SK-N-SH (cell line): ENCODE data around the gene RFK. TPM values are rescaled to one million over a fixed set of nuclear protein-coding genes. Genes with fewer than 3 reads are reported as not detected.

ENCODE experiments used
- CTCF ChIA-PET: fragments of 300-600, 350-600 bp; formaldehyde crosslinking; extraction: SDS; loops from one replicate; lab custom pipeline; 2021; lab: Yijun Ruan, JAX
- POLR2A ChIA-PET: fragments of 350-600 bp; sonication (Branson Sonifier 250); formaldehyde crosslinking; extraction: SDS; loops from one replicate; lab custom pipeline; 2020; ENCODE audit warnings: antibody characterized with exemption, inconsistent platforms; lab: Yijun Ruan, JAX
- DNase-seq: peaks from one replicate; pipeline ENCODE4 v3.0.0; 2012
- H2AFZ ChIP-seq: fragments of 200-600 bp; sonication (generic); 2 replicates; pipeline ENCODE4 v1.8.1; 2016; ENCODE audit warnings: antibody characterized with exemption, mild to moderate bottlenecking, low read depth
- H3F3A ChIP-seq: fragments of 200-600 bp; sonication (generic); replicated peaks from 2 replicates; pipeline ENCODE3; 2016; ENCODE audit warnings: antibody characterized with exemption, mild to moderate bottlenecking; ENCODE audit not compliant: insufficient read depth
- H3K27ac ChIP-seq, 2 experiments: fragments of 200-500 bp in 1 of 2; fragments of 200-600 bp in 1 of 2; sonication (Bioruptor generic) in 1 of 2; sonication (generic), shearing (Covaris generic) in 1 of 2; 2 replicates each; pipeline versions ENCODE4 v1.5.1 to v1.6.1; 2014 to 2016; ENCODE audit warnings: low read depth in 2 of 2, inconsistent platforms in 1 of 2, low read length in 1 of 2, mild to moderate bottlenecking in 1 of 2, mixed read lengths in 1 of 2
- H3K27me3 ChIP-seq: fragments of 200-600 bp; sonication (generic), shearing (Covaris generic); 2 replicates; pipeline ENCODE4 v1.6.1; 2016; ENCODE audit warnings: mixed run types; ENCODE audit not compliant: insufficient read depth
- H3K36me3 ChIP-seq, 2 experiments: fragments of 200-500 bp in 1 of 2; fragments of 200-600 bp in 1 of 2; sonication (Bioruptor generic) in 1 of 2; sonication (generic) in 1 of 2; replicated peaks in 1 of 2; 2 replicates each; pipeline versions ENCODE3 to v1.5.1; 2014 to 2016; ENCODE audit warnings: low read length in 1 of 2, mild to moderate bottlenecking in 1 of 2; ENCODE audit not compliant: insufficient read depth in 2 of 2, control insufficient read depth in 1 of 2
- H3K4me1 ChIP-seq, 2 experiments: fragments of 200-500 bp in 1 of 2; fragments of 200-600 bp in 1 of 2; sonication (Bioruptor generic) in 1 of 2; sonication (generic), shearing (Covaris generic) in 1 of 2; 2 replicates each; pipeline versions ENCODE4 v1.5.1 to v1.6.1; 2014 to 2016; ENCODE audit warnings: low read depth in 1 of 2, low read length in 1 of 2, mixed run types in 1 of 2; ENCODE audit not compliant: insufficient read depth in 2 of 2, control insufficient read depth in 1 of 2
- H3K4me2 ChIP-seq: fragments of 200-600 bp; sonication (generic), shearing (Covaris generic); 2 replicates; pipeline ENCODE4 v1.6.1; 2017; ENCODE audit warnings: mixed run types
- H3K4me3 ChIP-seq, 2 experiments: fragments of 200-500 bp in 1 of 2; fragments of 200-600 bp in 1 of 2; sonication (Bioruptor generic) in 1 of 2; sonication (generic), shearing (Covaris generic) in 1 of 2; 2 replicates each; pipeline versions ENCODE4 v1.5.1 to v1.8.1; 2014 to 2016; ENCODE audit warnings: low read depth in 2 of 2, inconsistent platforms in 1 of 2, low read length in 1 of 2, mild to moderate bottlenecking in 1 of 2, mixed read lengths in 1 of 2, moderate library complexity in 1 of 2
- H3K79me2 ChIP-seq: fragments of 200-600 bp; sonication (generic); 2 replicates; pipeline ENCODE4 v1.8.1; 2017; ENCODE audit warnings: mild to moderate bottlenecking; ENCODE audit not compliant: insufficient read depth
- H3K9ac ChIP-seq: fragments of 200-600 bp; sonication (generic); 2 replicates; pipeline ENCODE4 v1.6.1; 2017; ENCODE audit warnings: mixed run types
- H3K9me2 ChIP-seq: fragments of 200-600 bp; sonication (generic); 2 replicates; pipeline ENCODE4 v1.6.1; 2017; ENCODE audit warnings: mixed run types
- H3K9me3 ChIP-seq: fragments of 200-600 bp; sonication (generic); 2 replicates; pipeline ENCODE4 v1.6.1; 2017; ENCODE audit warnings: mixed run types, mild to moderate bottlenecking, moderate library complexity
- H4K20me1 ChIP-seq: fragments of 200-600 bp; sonication (generic); 2 replicates; pipeline ENCODE4 v1.6.1; 2017; ENCODE audit warnings: mild to moderate bottlenecking, mixed run types; ENCODE audit not compliant: insufficient read depth
- ELF1 ChIP-seq: IDR thresholded peaks from 2 replicates; pipeline ENCODE4 v1.4.0; 2012
- EP300 ChIP-seq, 2 experiments: IDR thresholded peaks; 2 replicates each; pipeline versions ENCODE4 v1.4.0 to v1.6.1; 2012; ENCODE audit warnings: borderline replicate concordance in 1 of 2, low read depth in 1 of 2, low read length in 1 of 2
- EZH2phosphoT487 ChIP-seq: fragments of 200-600 bp; sonication (generic); IDR thresholded peaks from 2 replicates; pipeline ENCODE4 v1.6.1; 2017; ENCODE audit warnings: low read depth, mixed run types, mild to moderate bottlenecking, antibody characterized with exemption, moderate library complexity, borderline replicate concordance
- FOXJ3 ChIP-seq: sonication (generic); formaldehyde crosslinking; IDR thresholded peaks from 2 replicates; pipeline ENCODE4 v1.5.1; 2020; ENCODE audit warnings: mild to moderate bottlenecking, missing genetic modification reagents
- FOXM1 ChIP-seq: IDR thresholded peaks from 2 replicates; pipeline ENCODE4 v1.4.0; 2012; ENCODE audit warnings: low read depth, mild to moderate bottlenecking
- GABPA ChIP-seq: IDR thresholded peaks from 2 replicates; pipeline ENCODE4 v1.4.0; 2012; ENCODE audit warnings: low read depth, mild to moderate bottlenecking
- GATA2 ChIP-seq: sonication (generic); formaldehyde crosslinking; IDR thresholded peaks from 2 replicates; pipeline ENCODE4 v1.5.0; 2020; ENCODE audit warnings: mild to moderate bottlenecking, missing genetic modification reagents
- JUND ChIP-seq: IDR thresholded peaks from 2 replicates; pipeline ENCODE4 v1.4.0; 2012
- MEF2A ChIP-seq: IDR thresholded peaks from 2 replicates; pipeline ENCODE4 v1.4.0; 2012; ENCODE audit warnings: low read depth, borderline replicate concordance
- NFIC ChIP-seq: IDR thresholded peaks from 2 replicates; pipeline ENCODE4 v1.4.0; 2012; ENCODE audit warnings: borderline replicate concordance
- NRF1 ChIP-seq: IDR thresholded peaks from 2 replicates; pipeline ENCODE4 v1.6.1; 2012; ENCODE audit warnings: low read depth, mild to moderate bottlenecking, low read length
- POLR2AphosphoS5 ChIP-seq: IDR thresholded peaks from 2 replicates; pipeline ENCODE4 v1.6.1; 2012; ENCODE audit warnings: low read depth, low read length
- RFX5 ChIP-seq: IDR thresholded peaks from 2 replicates; pipeline ENCODE4 v1.6.1; 2012; ENCODE audit warnings: mild to moderate bottlenecking, improper control_type of control experiment, low read length
- SMC3 ChIP-seq: IDR thresholded peaks from 2 replicates; pipeline ENCODE4 v1.6.1; 2012; ENCODE audit warnings: low read depth, low read length, improper control_type of control experiment
- TAF1 ChIP-seq: IDR thresholded peaks from 2 replicates; pipeline ENCODE4 v1.6.1; 2012; ENCODE audit warnings: low read depth, mild to moderate bottlenecking, low read length, moderate library complexity, borderline replicate concordance
- TEAD4 ChIP-seq: IDR thresholded peaks from 2 replicates; pipeline ENCODE4 v1.4.0; 2012; ENCODE audit warnings: mild to moderate bottlenecking, borderline replicate concordance; ENCODE audit not compliant: insufficient read depth
- WGBS: methylation state at CpG from one replicate; pipeline ENCODE4 v1.1.6; 2017; ENCODE audit warnings: low lambda C conversion rate; 5-methylcytosine and 5-hydroxymethylcytosine counted together
- polyA plus RNA-seq, 3 experiments: library from polyadenylated mRNA; depleted of rRNA; stranded (reverse); fragments of >200 nt; gene quantifications; 2 replicates each; pipeline ENCODE4 v1.2.3, GENCODE V29; 2012
- TF ChIP-seq, protein P1 (sequence below): IDR thresholded peaks from 2 replicates; pipeline ENCODE4 v1.4.0; 2012; ENCODE audit warnings: low read depth, borderline replicate concordance
- TF ChIP-seq, protein P2 (sequence below): fragments of 200-600 bp; sonication (generic); IDR thresholded peaks from 2 replicates; pipeline ENCODE4 v1.6.1; 2017; ENCODE audit warnings: antibody characterized with exemption, mild to moderate bottlenecking, moderate library complexity
- TF ChIP-seq, protein P3 (sequence below): IDR thresholded peaks from 2 replicates; pipeline ENCODE4; 2012
- TF ChIP-seq, protein P4 (sequence below): IDR thresholded peaks from 2 replicates; pipeline ENCODE4 v1.6.1; 2012; ENCODE audit warnings: mild to moderate bottlenecking, low read depth, low read length, moderate library complexity

RFK gene
- polyA plus RNA-seq, 1 of the 3 experiments (the other 2 are of a cell fraction), result 7.2 TPM

DNA sequence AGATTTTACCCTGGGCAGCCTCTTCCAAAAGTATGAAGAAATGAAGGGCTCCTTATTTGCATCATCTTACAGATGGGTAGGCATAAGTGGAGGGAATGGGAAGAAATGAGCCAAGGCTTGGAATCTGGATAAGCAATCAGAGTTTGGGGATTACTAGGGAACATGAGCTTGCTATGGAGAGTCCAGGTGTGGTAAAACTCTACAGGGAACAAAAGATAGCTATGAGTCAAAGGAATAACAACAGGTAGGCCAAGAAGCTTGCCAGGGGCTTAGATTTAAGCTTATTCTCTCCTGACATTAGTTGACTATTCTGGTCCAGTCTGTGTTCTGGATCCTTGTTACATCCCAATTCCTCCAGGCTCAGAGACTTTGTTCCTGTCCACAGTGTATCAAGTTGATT lies 16.4 kb downstream of the RFK start:
- no peak for TF ChIP-seq NFIC
- TF ChIP-seq RFX5, result no peak
- no peak for TF ChIP-seq TAF1
- no peak for TF ChIP-seq ELF1
- TF ChIP-seq JUND, result no peak
- no peak for TF ChIP-seq EP300 (IDR thresholded peaks at IDR 0.05; ENCODE audit: borderline replicate concordance in 1 of 2, low read depth in 1 of 2, low read length in 1 of 2)
- no peak for TF ChIP-seq FOXJ3 (CRISPR knock-in tag)
- TF ChIP-seq, protein P1, sequence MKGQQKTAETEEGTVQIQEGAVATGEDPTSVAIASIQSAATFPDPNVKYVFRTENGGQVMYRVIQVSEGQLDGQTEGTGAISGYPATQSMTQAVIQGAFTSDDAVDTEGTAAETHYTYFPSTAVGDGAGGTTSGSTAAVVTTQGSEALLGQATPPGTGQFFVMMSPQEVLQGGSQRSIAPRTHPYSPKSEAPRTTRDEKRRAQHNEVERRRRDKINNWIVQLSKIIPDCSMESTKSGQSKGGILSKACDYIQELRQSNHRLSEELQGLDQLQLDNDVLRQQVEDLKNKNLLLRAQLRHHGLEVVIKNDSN, result no peak
- TF ChIP-seq, protein P2, sequence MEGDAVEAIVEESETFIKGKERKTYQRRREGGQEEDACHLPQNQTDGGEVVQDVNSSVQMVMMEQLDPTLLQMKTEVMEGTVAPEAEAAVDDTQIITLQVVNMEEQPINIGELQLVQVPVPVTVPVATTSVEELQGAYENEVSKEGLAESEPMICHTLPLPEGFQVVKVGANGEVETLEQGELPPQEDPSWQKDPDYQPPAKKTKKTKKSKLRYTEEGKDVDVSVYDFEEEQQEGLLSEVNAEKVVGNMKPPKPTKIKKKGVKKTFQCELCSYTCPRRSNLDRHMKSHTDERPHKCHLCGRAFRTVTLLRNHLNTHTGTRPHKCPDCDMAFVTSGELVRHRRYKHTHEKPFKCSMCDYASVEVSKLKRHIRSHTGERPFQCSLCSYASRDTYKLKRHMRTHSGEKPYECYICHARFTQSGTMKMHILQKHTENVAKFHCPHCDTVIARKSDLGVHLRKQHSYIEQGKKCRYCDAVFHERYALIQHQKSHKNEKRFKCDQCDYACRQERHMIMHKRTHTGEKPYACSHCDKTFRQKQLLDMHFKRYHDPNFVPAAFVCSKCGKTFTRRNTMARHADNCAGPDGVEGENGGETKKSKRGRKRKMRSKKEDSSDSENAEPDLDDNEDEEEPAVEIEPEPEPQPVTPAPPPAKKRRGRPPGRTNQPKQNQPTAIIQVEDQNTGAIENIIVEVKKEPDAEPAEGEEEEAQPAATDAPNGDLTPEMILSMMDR, result no peak
- ChIA-PET CTCF (interaction anchor here (1.4 kb wide), 1 partner anchor 16 kb away, joined by 4 read pairs; the partner anchor contains the start of gene RFK), POLR2A (no interaction called here)
- H4K20me1 ChIP-seq, result no peaks in the 10 kb centered on the region
- H3K9me2 ChIP-seq, result no peaks in the 10 kb centered on the region
- no peaks in the 10 kb centered on the region for H3K79me2 ChIP-seq
- H3K36me3 ChIP-seq, result no peaks in the 10 kb centered on the region
- no peaks in the 10 kb centered on the region for H3K27me3 ChIP-seq
- H3K4me3 ChIP-seq, result no peak overlapping the region
- no peaks in the 10 kb centered on the region for H3F3A ChIP-seq
- no peaks in the 10 kb centered on the region for H3K9me3 ChIP-seq
- H2AFZ ChIP-seq, result no peak overlapping the region
- H3K27ac ChIP-seq, result no peak overlapping the region
- DNase-seq, result no peak
- no peak overlapping the region for H3K4me2 ChIP-seq
- H3K4me1 ChIP-seq, result peaks cover 0 to 2% of the 10 kb centered on the region in 2 experiments; a peak in 1 of 4 replicates
- H3K9ac ChIP-seq, result no peak overlapping the region

DNA sequence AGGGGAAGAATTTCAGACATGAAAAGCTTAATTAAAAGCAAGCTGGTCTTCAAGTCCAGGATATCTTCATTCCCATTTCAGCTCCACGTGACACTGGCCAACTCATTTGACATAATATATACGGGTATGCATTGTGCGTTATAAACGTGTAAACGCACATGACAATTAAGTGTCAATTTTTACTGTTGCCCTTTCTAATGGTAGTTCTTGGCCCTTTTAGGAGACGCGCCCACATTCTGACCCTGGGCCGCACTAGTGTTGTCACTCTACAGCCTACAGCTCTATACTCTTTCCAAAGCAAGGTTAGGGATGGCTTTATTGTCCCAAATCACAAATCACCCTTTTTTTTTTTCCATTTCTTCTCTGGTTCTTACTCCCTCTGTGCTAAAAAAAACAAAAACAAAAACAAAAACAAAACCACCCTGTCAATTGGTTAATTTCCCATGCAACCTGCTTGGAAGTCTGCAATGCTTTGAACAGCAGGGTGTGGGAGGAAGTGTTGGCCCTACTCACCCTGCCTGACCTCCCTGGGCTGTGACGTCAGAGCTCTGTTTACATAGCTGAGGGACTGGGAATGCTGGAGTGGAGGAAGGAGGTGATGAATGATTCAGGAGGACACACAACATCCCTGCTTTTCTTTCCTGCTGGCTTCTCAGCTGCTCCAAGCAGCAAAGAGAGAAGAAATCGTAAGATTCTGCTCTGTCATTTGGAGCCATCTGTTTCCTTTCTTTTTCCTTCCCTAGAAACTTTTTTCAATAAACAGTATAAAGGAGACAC lies 19.3 kb downstream of the RFK start:
- 70% methylated on average over 10 of the region's 10 CpGs for WGBS
- H3K27ac ChIP-seq, result no peak overlapping the region

More for the DNA sequence above, 19.3 kb downstream of the RFK start:
- Histone ChIP-seq H4K20me1 (no peaks in the 10 kb centered on the region), H2AFZ (0 out of 2 replicates have a peak overlapping the region, but pooled peaks have one; percentile 9), H3K4me3 (no peak overlapping the region), H3F3A (no peaks in the 10 kb centered on the region), H3K9me2 (no peaks in the 10 kb centered on the region), H3K4me1 (peaks cover 2 to 5% of the 10 kb centered on the region in 2 experiments; a peak in 1 of 4 replicates), H3K4me2 (no peak overlapping the region), H3K27me3 (no peaks in the 10 kb centered on the region), H3K79me2 (no peaks in the 10 kb centered on the region), H3K9me3 (no peaks in the 10 kb centered on the region), H3K36me3 (no peaks in the 10 kb centered on the region), H3K9ac (no peak overlapping the region)
- DNase-seq, result no peak
- CTCF ChIA-PET, result no interaction called here
- POLR2A ChIA-PET, result no interaction called here
- no peak for TF ChIP-seq FOXJ3 (CRISPR knock-in tag)
- no peak for TF ChIP-seq EZH2phosphoT487
- TF ChIP-seq TEAD4, result no peak
- TF ChIP-seq MEF2A, result no peak
- TF ChIP-seq EP300 (IDR thresholded peaks at IDR 0.05; ENCODE audit: borderline replicate concordance in 1 of 2, low read depth in 1 of 2, low read length in 1 of 2), result no peak
- TF ChIP-seq FOXM1, result no peak
- TF ChIP-seq, protein P3, sequence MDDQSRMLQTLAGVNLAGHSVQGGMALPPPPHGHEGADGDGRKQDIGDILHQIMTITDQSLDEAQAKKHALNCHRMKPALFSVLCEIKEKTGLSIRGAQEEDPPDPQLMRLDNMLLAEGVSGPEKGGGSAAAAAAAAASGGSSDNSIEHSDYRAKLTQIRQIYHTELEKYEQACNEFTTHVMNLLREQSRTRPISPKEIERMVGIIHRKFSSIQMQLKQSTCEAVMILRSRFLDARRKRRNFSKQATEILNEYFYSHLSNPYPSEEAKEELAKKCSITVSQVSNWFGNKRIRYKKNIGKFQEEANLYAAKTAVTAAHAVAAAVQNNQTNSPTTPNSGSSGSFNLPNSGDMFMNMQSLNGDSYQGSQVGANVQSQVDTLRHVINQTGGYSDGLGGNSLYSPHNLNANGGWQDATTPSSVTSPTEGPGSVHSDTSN, result no peak
- TF ChIP-seq GABPA, result no peak
- TF ChIP-seq JUND, result no peak
- no peak for TF ChIP-seq SMC3
- no peak for TF ChIP-seq RFX5
- TF ChIP-seq NFIC, result no peak
- no peak for TF ChIP-seq NRF1
- TF ChIP-seq, protein P4, sequence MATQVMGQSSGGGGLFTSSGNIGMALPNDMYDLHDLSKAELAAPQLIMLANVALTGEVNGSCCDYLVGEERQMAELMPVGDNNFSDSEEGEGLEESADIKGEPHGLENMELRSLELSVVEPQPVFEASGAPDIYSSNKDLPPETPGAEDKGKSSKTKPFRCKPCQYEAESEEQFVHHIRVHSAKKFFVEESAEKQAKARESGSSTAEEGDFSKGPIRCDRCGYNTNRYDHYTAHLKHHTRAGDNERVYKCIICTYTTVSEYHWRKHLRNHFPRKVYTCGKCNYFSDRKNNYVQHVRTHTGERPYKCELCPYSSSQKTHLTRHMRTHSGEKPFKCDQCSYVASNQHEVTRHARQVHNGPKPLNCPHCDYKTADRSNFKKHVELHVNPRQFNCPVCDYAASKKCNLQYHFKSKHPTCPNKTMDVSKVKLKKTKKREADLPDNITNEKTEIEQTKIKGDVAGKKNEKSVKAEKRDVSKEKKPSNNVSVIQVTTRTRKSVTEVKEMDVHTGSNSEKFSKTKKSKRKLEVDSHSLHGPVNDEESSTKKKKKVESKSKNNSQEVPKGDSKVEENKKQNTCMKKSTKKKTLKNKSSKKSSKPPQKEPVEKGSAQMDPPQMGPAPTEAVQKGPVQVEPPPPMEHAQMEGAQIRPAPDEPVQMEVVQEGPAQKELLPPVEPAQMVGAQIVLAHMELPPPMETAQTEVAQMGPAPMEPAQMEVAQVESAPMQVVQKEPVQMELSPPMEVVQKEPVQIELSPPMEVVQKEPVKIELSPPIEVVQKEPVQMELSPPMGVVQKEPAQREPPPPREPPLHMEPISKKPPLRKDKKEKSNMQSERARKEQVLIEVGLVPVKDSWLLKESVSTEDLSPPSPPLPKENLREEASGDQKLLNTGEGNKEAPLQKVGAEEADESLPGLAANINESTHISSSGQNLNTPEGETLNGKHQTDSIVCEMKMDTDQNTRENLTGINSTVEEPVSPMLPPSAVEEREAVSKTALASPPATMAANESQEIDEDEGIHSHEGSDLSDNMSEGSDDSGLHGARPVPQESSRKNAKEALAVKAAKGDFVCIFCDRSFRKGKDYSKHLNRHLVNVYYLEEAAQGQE, result no peak
- TF ChIP-seq POLR2AphosphoS5, result no peak
- no peak for TF ChIP-seq GATA2 (CRISPR knock-in tag)
